Right lobe of liver (tissue), 4 donors: Measurements from ENCODE around the gene COA8.

Experiments used
- POLR2A ChIP-seq: fragments of 450-650 bp; IDR thresholded peaks from one replicate; pipeline ENCODE4 v1.6.1; 2017; ENCODE audit warnings: antibody characterized with exemption, mild to moderate bottlenecking
- TF ChIP-seq, protein P1 (sequence below), 4 donors: fragments of 200-600 bp in 3 of 4; fragments of 450-650 bp in 1 of 4; IDR thresholded peaks; one replicate each; pipeline versions ENCODE4 v1.5.1 to v1.8.0; 2016 to 2022; ENCODE audit warnings: antibody characterized with exemption in 4 of 4, mild to moderate bottlenecking in 2 of 4
- donor health status: DM: no; HTN: no; CAD: no.
- donor health status: DM: no; HTN: no; CAD: no.
- donor health status: DM: no; HTN: yes; CAD: no.

GRCh38 chr14:103552846-103553210 lies 9.9 kb upstream of the COA8 start:
- TF ChIP-seq, protein P1, sequence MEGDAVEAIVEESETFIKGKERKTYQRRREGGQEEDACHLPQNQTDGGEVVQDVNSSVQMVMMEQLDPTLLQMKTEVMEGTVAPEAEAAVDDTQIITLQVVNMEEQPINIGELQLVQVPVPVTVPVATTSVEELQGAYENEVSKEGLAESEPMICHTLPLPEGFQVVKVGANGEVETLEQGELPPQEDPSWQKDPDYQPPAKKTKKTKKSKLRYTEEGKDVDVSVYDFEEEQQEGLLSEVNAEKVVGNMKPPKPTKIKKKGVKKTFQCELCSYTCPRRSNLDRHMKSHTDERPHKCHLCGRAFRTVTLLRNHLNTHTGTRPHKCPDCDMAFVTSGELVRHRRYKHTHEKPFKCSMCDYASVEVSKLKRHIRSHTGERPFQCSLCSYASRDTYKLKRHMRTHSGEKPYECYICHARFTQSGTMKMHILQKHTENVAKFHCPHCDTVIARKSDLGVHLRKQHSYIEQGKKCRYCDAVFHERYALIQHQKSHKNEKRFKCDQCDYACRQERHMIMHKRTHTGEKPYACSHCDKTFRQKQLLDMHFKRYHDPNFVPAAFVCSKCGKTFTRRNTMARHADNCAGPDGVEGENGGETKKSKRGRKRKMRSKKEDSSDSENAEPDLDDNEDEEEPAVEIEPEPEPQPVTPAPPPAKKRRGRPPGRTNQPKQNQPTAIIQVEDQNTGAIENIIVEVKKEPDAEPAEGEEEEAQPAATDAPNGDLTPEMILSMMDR (IDR thresholded peaks at IDR 0.05): no peak
- TF ChIP-seq POLR2A: no peak
